OCI-LY1 (cell line): ENCODE results near the gene ZNF148.

Source experiments
- EZH2 ChIP-seq: fragments of 200-600 bp; sonication (generic), shearing (Covaris generic); IDR thresholded peaks from 2 replicates; pipeline ENCODE4 v1.8.0; 2017; ENCODE audit warnings: borderline replicate concordance, mixed run types, mild to moderate bottlenecking, antibody characterized with exemption, low read length, moderate library complexity, mixed read lengths
- TF ChIP-seq, protein P1 (sequence below): fragments of 200-600 bp; sonication (generic), shearing (Covaris generic); IDR thresholded peaks from 2 replicates; pipeline ENCODE4 v1.5.1; 2017; ENCODE audit warnings: mild to moderate bottlenecking, antibody characterized with exemption, low read length, moderate library complexity, mixed read lengths

DNA sequence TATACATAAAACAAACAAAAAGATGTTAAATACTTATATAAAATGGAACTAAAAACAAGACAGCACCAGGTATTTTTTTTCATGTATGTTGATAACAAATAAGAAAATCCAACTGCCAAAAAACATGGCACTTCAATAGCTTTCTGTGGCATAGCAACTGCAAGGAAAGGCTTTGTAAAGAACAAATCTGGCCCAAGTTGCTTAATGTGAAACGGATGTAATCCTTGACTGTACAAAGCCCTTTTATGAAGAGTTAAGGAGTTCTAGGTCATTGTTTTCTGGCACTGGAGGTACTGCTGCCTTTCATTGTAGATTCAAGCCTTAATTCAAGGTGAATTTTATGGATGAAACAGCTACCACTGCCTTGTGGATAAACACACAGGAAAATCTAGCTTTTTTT is 93.7 kb downstream of the ZNF148 start:
- TF ChIP-seq, protein P1, sequence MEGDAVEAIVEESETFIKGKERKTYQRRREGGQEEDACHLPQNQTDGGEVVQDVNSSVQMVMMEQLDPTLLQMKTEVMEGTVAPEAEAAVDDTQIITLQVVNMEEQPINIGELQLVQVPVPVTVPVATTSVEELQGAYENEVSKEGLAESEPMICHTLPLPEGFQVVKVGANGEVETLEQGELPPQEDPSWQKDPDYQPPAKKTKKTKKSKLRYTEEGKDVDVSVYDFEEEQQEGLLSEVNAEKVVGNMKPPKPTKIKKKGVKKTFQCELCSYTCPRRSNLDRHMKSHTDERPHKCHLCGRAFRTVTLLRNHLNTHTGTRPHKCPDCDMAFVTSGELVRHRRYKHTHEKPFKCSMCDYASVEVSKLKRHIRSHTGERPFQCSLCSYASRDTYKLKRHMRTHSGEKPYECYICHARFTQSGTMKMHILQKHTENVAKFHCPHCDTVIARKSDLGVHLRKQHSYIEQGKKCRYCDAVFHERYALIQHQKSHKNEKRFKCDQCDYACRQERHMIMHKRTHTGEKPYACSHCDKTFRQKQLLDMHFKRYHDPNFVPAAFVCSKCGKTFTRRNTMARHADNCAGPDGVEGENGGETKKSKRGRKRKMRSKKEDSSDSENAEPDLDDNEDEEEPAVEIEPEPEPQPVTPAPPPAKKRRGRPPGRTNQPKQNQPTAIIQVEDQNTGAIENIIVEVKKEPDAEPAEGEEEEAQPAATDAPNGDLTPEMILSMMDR, result no peak
- no peak for TF ChIP-seq EZH2
